Mesenchymal stem cell (in vitro differentiated cells and primary cell): ENCODE results near the gene NEK11.

ENCODE experiments used
- DNase-seq: peaks from one replicate; pipeline ENCODE4 v3.0.0-alpha.2; 2013
- H2AFZ ChIP-seq: one replicate; pipeline ENCODE4 v1.6.1; 2013; ENCODE audit warnings: low read depth, mild to moderate bottlenecking, control low read depth, inconsistent platforms, low read length, moderate library complexity
- H2AK5ac ChIP-seq: 2 replicates; pipeline ENCODE4 v1.6.1; 2013; ENCODE audit warnings: low read length, moderate library complexity, mild to moderate bottlenecking, inconsistent platforms; ENCODE audit not compliant: severe bottlenecking
- H2BK120ac ChIP-seq: one replicate; pipeline ENCODE4 v1.6.1; 2013; ENCODE audit warnings: low read depth, mild to moderate bottlenecking, inconsistent platforms, low read length, moderate library complexity
- H2BK12ac ChIP-seq, 2 experiments: one replicate each; pipeline ENCODE4 v1.6.1; 2013; ENCODE audit warnings: inconsistent platforms in 2 of 2, low read length in 2 of 2, mild to moderate bottlenecking in 2 of 2, moderate library complexity in 2 of 2, control low read depth in 1 of 2
- H2BK15ac ChIP-seq: one replicate; pipeline ENCODE4 v1.6.1; 2013; ENCODE audit warnings: mild to moderate bottlenecking, low read depth, inconsistent platforms; ENCODE audit not compliant: poor library complexity, severe bottlenecking
- H2BK5ac ChIP-seq: 2 replicates; pipeline ENCODE4 v1.6.1; 2013; ENCODE audit warnings: low read depth, mild to moderate bottlenecking, low read length, control low read depth, inconsistent platforms; ENCODE audit not compliant: poor library complexity, severe bottlenecking
- H3K14ac ChIP-seq, 2 experiments: one replicate each; pipeline ENCODE4 v1.6.1; 2013; ENCODE audit warnings: inconsistent platforms in 2 of 2, low read length in 2 of 2, control low read depth in 1 of 2, mild to moderate bottlenecking in 1 of 2, moderate library complexity in 1 of 2
- H3K18ac ChIP-seq, 2 experiments: one replicate each; pipeline ENCODE4 v1.6.1; 2013; ENCODE audit warnings: inconsistent platforms in 2 of 2, low read length in 2 of 2, control low read depth in 1 of 2, low read depth in 1 of 2, mild to moderate bottlenecking in 1 of 2
- H3K23ac ChIP-seq, 2 experiments: one replicate each; pipeline ENCODE4 v1.6.1; 2013; ENCODE audit warnings: inconsistent platforms in 2 of 2, low read length in 2 of 2, mild to moderate bottlenecking in 2 of 2, moderate library complexity in 2 of 2, control low read depth in 1 of 2
- H3K27ac ChIP-seq: 2 replicates; pipeline ENCODE4 v1.5.1; 2013; ENCODE audit warnings: mild to moderate bottlenecking, moderate library complexity, low read length, control low read depth, inconsistent platforms; ENCODE audit not compliant: poor library complexity, severe bottlenecking
- H3K27me3 ChIP-seq, 2 experiments: 2 replicates each; pipeline versions ENCODE4 v1.6.1 to v1.7.0; 2013; ENCODE audit warnings: low read length in 2 of 2, mild to moderate bottlenecking in 2 of 2, moderate library complexity in 2 of 2, control low read depth in 1 of 2, inconsistent platforms in 1 of 2; ENCODE audit not compliant: control insufficient read depth in 1 of 2, insufficient read depth in 1 of 2
- H3K36me3 ChIP-seq, 2 experiments: 2 replicates each; pipeline versions ENCODE4 v1.6.1 to v1.7.0; 2013; ENCODE audit warnings: low read length in 2 of 2, control low read depth in 1 of 2, inconsistent platforms in 1 of 2, low read depth in 1 of 2, mild to moderate bottlenecking in 1 of 2; ENCODE audit not compliant: insufficient read depth in 2 of 2, control insufficient read depth in 1 of 2
- H3K4ac ChIP-seq, 2 experiments: one replicate each; pipeline ENCODE4 v1.6.1; 2013; ENCODE audit warnings: inconsistent platforms in 2 of 2, low read length in 2 of 2, mild to moderate bottlenecking in 2 of 2, moderate library complexity in 2 of 2, control low read depth in 1 of 2, low read depth in 1 of 2
- H3K4me1 ChIP-seq: 2 replicates; pipeline ENCODE4 v1.6.1; 2013; ENCODE audit warnings: low read depth, low read length, control low read depth; ENCODE audit not compliant: control insufficient read depth, insufficient read depth
- H3K4me2 ChIP-seq: 2 replicates; pipeline ENCODE4 v1.6.1; 2013; ENCODE audit warnings: low read length, mild to moderate bottlenecking, inconsistent platforms; ENCODE audit not compliant: poor library complexity, severe bottlenecking
- H3K4me3 ChIP-seq, 2 experiments: 2 replicates each; pipeline versions ENCODE4 v1.5.1 to v1.7.0; 2013; ENCODE audit warnings: low read length in 2 of 2, mild to moderate bottlenecking in 2 of 2, control low read depth in 1 of 2, low read depth in 1 of 2; ENCODE audit not compliant: insufficient read depth in 1 of 2
- H3K79me1 ChIP-seq: replicated peaks from 2 replicates; pipeline ENCODE4 v1.6.1; 2013; ENCODE audit warnings: mild to moderate bottlenecking, control low read depth, low read length, inconsistent platforms; ENCODE audit not compliant: poor library complexity, severe bottlenecking
- H3K9ac ChIP-seq: 2 replicates; pipeline ENCODE4 v1.7.0; 2013; ENCODE audit warnings: mild to moderate bottlenecking, low read length, moderate library complexity
- H3K9me3 ChIP-seq: 2 replicates; pipeline ENCODE4 v1.7.0; 2013; ENCODE audit warnings: mild to moderate bottlenecking, low read length; ENCODE audit not compliant: control insufficient read depth
- H4K8ac ChIP-seq: one replicate; pipeline ENCODE4 v1.6.1; 2013; ENCODE audit warnings: inconsistent platforms, mild to moderate bottlenecking, low read length, moderate library complexity
- H4K91ac ChIP-seq: one replicate; pipeline ENCODE4 v1.6.1; 2013; ENCODE audit warnings: mild to moderate bottlenecking, low read length, inconsistent platforms
- WGBS: methylation state at CpG from one replicate; pipeline ENCODE4 v1.1.7; 2013; ENCODE audit warnings: mixed read lengths; 5-methylcytosine and 5-hydroxymethylcytosine counted together

The NEK11 gene

DNA sequence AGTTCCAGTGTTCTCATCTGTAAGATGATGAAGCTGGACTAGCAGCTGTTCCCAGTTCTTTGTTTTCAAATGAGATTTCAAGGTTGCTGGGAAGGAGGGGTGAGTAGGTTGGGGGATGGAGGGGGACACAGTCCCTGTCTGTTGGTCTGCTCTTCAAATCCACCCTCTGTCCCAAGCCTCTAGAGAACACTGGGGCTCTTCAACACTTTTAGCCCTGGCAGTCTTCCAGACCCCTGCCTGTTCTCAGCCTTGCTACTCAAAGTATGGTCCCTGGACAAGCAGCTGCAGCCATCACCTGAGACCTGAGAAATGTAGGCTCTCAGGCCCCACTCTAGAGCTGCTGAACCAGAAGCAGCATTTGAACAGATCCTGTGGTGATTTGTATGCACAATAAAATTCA lies 41.3 kb downstream of the NEK11 start:
- no peak overlapping the region for H3K4ac ChIP-seq
- no peak for DNase-seq
- no peak overlapping the region for H3K9ac ChIP-seq
- no peak overlapping the region for H3K14ac ChIP-seq
- no peak overlapping the region for H2BK120ac ChIP-seq
- no peak overlapping the region for H3K23ac ChIP-seq
- no peak overlapping the region for H3K4me2 ChIP-seq
- H3K9me3 ChIP-seq, result no peaks in the 10 kb centered on the region
- H3K27me3 ChIP-seq, result no peaks in the 10 kb centered on the region
- H3K79me1 ChIP-seq, result no peaks in the 10 kb centered on the region
- H3K18ac ChIP-seq, result no peak overlapping the region
- no peak overlapping the region for H2BK5ac ChIP-seq
- no peak overlapping the region for H2BK12ac ChIP-seq
- H3K27ac ChIP-seq, result no peak overlapping the region
- H3K4me1 ChIP-seq, result no peaks in the 10 kb centered on the region
- no peaks in the 10 kb centered on the region for H3K36me3 ChIP-seq
- H4K91ac ChIP-seq, result no peak overlapping the region
- H3K4me3 ChIP-seq, result no peak overlapping the region
- H4K8ac ChIP-seq, result no peak overlapping the region
- no peak overlapping the region for H2AFZ ChIP-seq
- H2AK5ac ChIP-seq, result no peak overlapping the region
- no peak overlapping the region for H2BK15ac ChIP-seq

DNA sequence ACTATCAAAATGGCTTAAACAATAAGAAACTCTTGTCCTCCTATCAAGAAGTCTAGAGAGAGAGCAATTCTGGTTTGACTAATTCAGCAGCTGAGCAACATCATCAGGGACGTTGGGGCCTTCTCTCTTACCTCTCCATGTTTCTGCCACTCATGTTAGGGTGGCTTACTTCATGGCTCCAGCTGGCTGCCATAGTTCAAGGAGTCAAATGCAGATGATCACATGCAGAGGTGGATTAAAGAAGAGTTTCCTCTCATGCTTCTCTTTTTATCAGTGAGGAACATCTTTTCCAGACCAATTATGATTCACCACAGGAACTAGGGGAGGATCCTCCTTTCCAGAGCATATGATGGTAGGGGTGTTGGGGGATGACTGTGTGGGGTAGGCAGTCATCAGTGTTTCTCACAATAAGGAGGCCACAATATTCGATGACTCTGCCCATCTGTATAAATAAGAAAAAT lies 45.5 kb downstream of the NEK11 start:
- no peak overlapping the region for H3K4me2 ChIP-seq
- H4K91ac ChIP-seq, result no peak overlapping the region
- H3K9me3 ChIP-seq, result no peaks in the 10 kb centered on the region
- no peaks in the 10 kb centered on the region for H3K79me1 ChIP-seq
- no peak overlapping the region for H2BK12ac ChIP-seq
- peak overlapping the region; percentile 64 for H4K8ac ChIP-seq
- H2AK5ac ChIP-seq, result no peak overlapping the region
- H2BK5ac ChIP-seq, result no peak overlapping the region
- no peaks in the 10 kb centered on the region for H3K27me3 ChIP-seq
- no peak overlapping the region for H3K27ac ChIP-seq
- WGBS, result 70% methylated on average over 2 of the region's 2 CpGs
- no peaks in the 10 kb centered on the region for H3K36me3 ChIP-seq
- H2BK15ac ChIP-seq, result no peak overlapping the region
- no peak overlapping the region for H3K4me3 ChIP-seq
- no peak overlapping the region for H2BK120ac ChIP-seq
- no peak overlapping the region for H3K4ac ChIP-seq
- no peak overlapping the region for H3K23ac ChIP-seq
- H3K18ac ChIP-seq, result no peak overlapping the region
- H3K4me1 ChIP-seq, result peaks cover 2% of the 10 kb centered on the region
- no peak overlapping the region for H2AFZ ChIP-seq
- peak; percentile 56 for DNase-seq
- peak overlapping the region; percentile 85 for H3K9ac ChIP-seq
- H3K14ac ChIP-seq, result no peak overlapping the region

DNA sequence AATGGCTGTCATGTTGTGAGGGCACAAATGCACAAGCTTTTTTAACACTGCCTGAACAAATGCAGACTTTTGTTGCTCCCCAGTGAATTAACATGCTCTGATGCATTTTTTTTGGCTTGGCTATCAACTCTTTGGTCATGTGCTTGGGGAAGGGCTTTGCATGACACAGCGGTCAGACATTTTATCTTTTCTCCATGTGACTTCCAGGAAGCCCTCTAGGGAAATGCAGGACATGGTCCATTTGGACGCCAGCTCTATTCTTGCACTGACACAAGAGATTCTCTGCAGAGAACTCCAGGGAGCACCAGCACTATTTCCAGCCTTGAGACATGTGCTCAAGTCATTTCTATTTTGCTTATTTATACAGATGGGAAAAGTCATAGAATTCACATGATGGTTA lies 46.2 kb downstream of the NEK11 start:
- Histone ChIP-seq H3K79me1 (no peaks in the 10 kb centered on the region), H2BK15ac (no peak overlapping the region), H3K4me1 (peaks cover 2% of the 10 kb centered on the region), H3K23ac (no peak overlapping the region), H2BK120ac (no peak overlapping the region), H2AK5ac (no peak overlapping the region), H4K8ac (no peak overlapping the region), H3K36me3 (no peaks in the 10 kb centered on the region), H3K27me3 (no peaks in the 10 kb centered on the region), H2AFZ (no peak overlapping the region), H3K9me3 (no peaks in the 10 kb centered on the region), H3K4me2 (no peak overlapping the region), H3K4me3 (no peak overlapping the region), H3K4ac (no peak overlapping the region), H3K14ac (no peak overlapping the region), H3K9ac (peak overlapping the region; percentile 85), H2BK5ac (no peak overlapping the region), H4K91ac (no peak overlapping the region), H3K18ac (no peak overlapping the region), H2BK12ac (no peak overlapping the region), H3K27ac (no peak overlapping the region)
- 66% methylated on average over 2 of the region's 2 CpGs for WGBS
- DNase-seq, result peak; percentile 26

DNA sequence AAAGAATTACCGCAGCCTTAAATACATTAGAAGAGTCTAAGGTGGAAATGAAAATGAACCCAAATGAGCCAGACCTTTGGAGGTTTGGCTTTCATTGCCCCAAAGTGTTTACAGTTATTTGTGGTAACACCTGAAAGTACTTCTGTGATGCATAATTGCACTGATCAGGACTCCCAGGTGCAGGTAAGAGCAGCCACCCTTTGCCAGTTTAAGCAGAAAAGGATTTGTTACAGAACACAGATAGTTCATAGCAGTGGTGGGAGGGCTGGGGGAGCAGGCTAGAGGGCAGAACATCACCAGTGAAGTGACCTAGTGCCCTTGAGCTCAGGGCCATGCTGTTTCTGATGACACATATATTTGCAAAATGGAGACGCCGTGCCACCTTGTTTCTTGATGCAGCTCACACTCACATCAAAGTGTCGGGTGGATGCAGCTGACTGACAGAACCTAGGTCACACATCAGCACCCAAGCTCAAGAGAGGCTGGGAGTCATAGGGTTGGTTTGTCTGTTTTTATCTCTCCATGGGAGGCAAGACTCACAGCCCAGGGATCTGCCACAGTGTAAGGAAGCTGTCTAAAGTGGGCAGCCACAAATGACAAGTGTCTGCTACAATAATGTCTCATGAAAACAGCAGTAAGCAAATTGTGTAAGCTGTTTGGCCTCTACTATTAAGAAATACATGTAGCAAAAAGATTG lies 49.1 kb downstream of the NEK11 start:
- Histone ChIP-seq H2AFZ (no peak overlapping the region), H3K4ac (no peak overlapping the region), H3K27me3 (no peaks in the 10 kb centered on the region), H2BK120ac (no peak overlapping the region), H3K4me2 (no peak overlapping the region), H3K79me1 (no peaks in the 10 kb centered on the region), H3K4me3 (no peak overlapping the region), H4K91ac (peak overlapping the region; percentile 83), H2AK5ac (no peak overlapping the region), H3K14ac (no peak overlapping the region), H2BK15ac (no peak overlapping the region), H3K9ac (no peak overlapping the region), H3K9me3 (no peaks in the 10 kb centered on the region), H3K23ac (no peak overlapping the region), H3K36me3 (no peaks in the 10 kb centered on the region), H3K18ac (no peak overlapping the region), H3K4me1 (peaks cover 2% of the 10 kb centered on the region), H2BK5ac (no peak overlapping the region), H4K8ac (no peak overlapping the region), H2BK12ac (no peak overlapping the region), H3K27ac (no peak overlapping the region)
- WGBS, result 71% methylated on average over 4 of the region's 4 CpGs
- no peak for DNase-seq
